Measurements from ENCODE around the gene INPP5F. TPM values are rescaled to one million over a fixed set of nuclear protein-coding genes. Genes with fewer than 3 reads are reported as not detected.

The INPP5F gene
- total and polyA plus RNA-seq, 2 of the 13 experiments (the other 11 are each of a cell fraction or from before 2014, with no cell fraction given), result 12.5 to 15.7 TPM

GRCh38 chr10:119742947-119743648, 17.2 kb downstream of the INPP5F start (continued):
- TF ChIP-seq POGK (CRISPR knock-in tag; conservative IDR thresholded peaks at IDR 0.05), result 0 out of 2 replicates have a peak, but pooled peaks have one; percentile 38
- peak; percentile 83 for TF ChIP-seq HNF4G (IDR thresholded peaks at IDR 0.05; ENCODE audit: borderline replicate concordance, low read depth, low read length)
- TF ChIP-seq HNF4G (CRISPR knock-in tag; IDR thresholded peaks at IDR 0.05; ENCODE audit: borderline replicate concordance, low read depth), result peak; percentile 41; the same call in 1 of the 2 replicates
- TF ChIP-seq HOMEZ (CRISPR knock-in tag; IDR thresholded peaks at IDR 0.05; ENCODE audit: low read depth), result peak; percentile 70
- TF ChIP-seq PATZ1 (CRISPR knock-in tag; IDR thresholded peaks at IDR 0.05), result peak; percentile 74
- 0 out of 2 replicates have a peak, but pooled peaks have one; percentile 50 for TF ChIP-seq KAT7 (CRISPR knock-in tag; IDR thresholded peaks at IDR 0.05; ENCODE audit: borderline replicate concordance)
- TF ChIP-seq ATF7 (IDR thresholded peaks at IDR 0.05), result no peak
- TF ChIP-seq ATF7 (CRISPR knock-in tag; IDR thresholded peaks at IDR 0.05), result no peak
- 0 out of 2 replicates have a peak, but pooled peaks have one; percentile 7 for TF ChIP-seq GMEB1 (CRISPR knock-in tag; IDR thresholded peaks at IDR 0.05; ENCODE audit: borderline replicate concordance)
- peak; percentile 72 for TF ChIP-seq ASH2L (IDR thresholded peaks at IDR 0.05; ENCODE audit: insufficient read length, low read depth, low read length)
- TF ChIP-seq POLR2A (IDR thresholded peaks at IDR 0.05; ENCODE audit: insufficient read depth in 1 of 2, low read depth in 2 of 2, low read length in 2 of 2), result peak; percentile 61 to 63; a peak in 2 of 4 replicates
- peak; percentile 37; the same call in 1 of the 2 replicates for TF ChIP-seq REPIN1 (CRISPR knock-in tag; IDR thresholded peaks at IDR 0.05; ENCODE audit: borderline replicate concordance, low read depth)
- peak in 1 of 2 experiments; percentile 51; a peak in 1 of 4 replicates for TF ChIP-seq EP300 (IDR thresholded peaks at IDR 0.05; ENCODE audit: low read depth in 2 of 2, low read length in 2 of 2)
- peak; percentile 48; the same call in 1 of the 2 replicates for TF ChIP-seq EP300 (CRISPR knock-in tag; IDR thresholded peaks at IDR 0.05; ENCODE audit: borderline replicate concordance)
- 0 out of 2 replicates have a peak, but pooled peaks have one; percentile 22 for TF ChIP-seq FOXA3 (CRISPR knock-in tag; IDR thresholded peaks at IDR 0.05)
- TF ChIP-seq PRDM15 (CRISPR knock-in tag; IDR thresholded peaks at IDR 0.05), result no peak
- TF ChIP-seq KDM1A (CRISPR knock-in tag; IDR thresholded peaks at IDR 0.05), result no peak
